ENCODE data around the gene CACNA2D2. TPM values are rescaled to one million over a fixed set of nuclear protein-coding genes. Genes with fewer than 3 reads are reported as not detected.

Gene CACNA2D2
- total and polyA plus RNA-seq, 5 donors from 2014 or later: 0.24 to 1.2 (median 0.29) TPM

DNA sequence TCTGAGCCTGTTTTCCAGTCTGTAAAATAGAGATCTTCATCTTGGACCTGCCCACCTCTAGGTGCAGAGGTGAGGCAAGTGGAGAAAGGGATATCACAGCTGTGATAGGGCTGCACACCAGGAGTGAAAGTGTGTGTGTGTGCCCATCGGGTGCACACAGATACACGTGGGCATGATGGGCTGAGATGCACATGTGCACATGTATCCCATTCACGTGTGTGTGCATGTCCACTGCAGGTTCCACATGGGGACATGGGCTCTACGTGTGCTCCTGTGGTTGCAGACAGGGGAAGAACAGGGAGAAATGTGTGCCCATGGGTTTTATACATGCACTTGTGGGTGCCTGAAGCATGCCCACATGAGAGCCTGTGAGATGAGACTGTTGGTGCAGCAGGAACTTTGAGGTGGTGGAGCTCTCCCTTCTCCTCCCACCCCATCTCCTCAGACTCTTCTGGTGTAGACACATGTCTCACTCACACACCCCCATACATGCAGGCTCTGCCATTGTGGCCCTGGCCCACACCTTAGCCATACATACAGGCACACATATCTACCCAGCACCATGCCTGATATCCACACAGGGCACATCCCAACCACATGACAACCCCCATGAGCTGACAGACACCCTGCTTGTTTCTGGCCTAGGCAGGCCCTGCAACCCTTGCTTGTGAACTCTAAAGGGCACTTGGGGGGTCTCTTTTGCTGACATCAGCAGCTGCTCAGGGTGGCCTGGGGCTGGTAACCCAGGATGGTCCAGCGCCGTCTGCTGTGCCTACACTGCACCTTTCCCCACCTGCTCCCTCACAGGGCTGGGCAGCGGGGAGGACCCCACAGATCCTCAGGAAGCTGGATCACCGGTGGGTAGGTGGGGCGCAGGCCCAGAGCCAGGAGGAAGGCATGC, 86.4 kb downstream of the CACNA2D2 start:
- no peak overlapping the region for H3K27ac ChIP-seq (ENCODE audit: insufficient read depth, low read length, poor library complexity, severe bottlenecking)
- H3K27me3 ChIP-seq (ENCODE audit: control insufficient read depth, insufficient read depth, low read length): no peaks in the 10 kb centered on the region
- H3K36me3 ChIP-seq (ENCODE audit: control insufficient read depth, insufficient read depth, low read length): no peaks in the 10 kb centered on the region
- ATAC-seq (ENCODE audit: low read depth in 2 of 2): no peak
- H3K9me3 Mint-ChIP-seq: no peaks in the 10 kb centered on the region
- H3K36me3 Mint-ChIP-seq: no peaks in the 10 kb centered on the region
- no peak for DNase-seq
- peaks cover 0 to 2% (median 0%) of the 10 kb centered on the region in 4 donors for H3K4me1 Mint-ChIP-seq
- H3K27ac Mint-ChIP-seq: no peak overlapping the region
- no peaks in the 10 kb centered on the region for H3K4me1 ChIP-seq (ENCODE audit: control insufficient read depth, insufficient read depth, low read length, poor library complexity, severe bottlenecking)
- H3K4me3 ChIP-seq (ENCODE audit: low read depth, low read length): no peak overlapping the region
- H3K27me3 Mint-ChIP-seq: no peaks in the 10 kb centered on the region
- H3K9me3 ChIP-seq (ENCODE audit: control insufficient read depth in 2 of 2, low read length in 2 of 2): no peaks in the 10 kb centered on the region
- no peak overlapping the region for H3K4me3 Mint-ChIP-seq

DNA sequence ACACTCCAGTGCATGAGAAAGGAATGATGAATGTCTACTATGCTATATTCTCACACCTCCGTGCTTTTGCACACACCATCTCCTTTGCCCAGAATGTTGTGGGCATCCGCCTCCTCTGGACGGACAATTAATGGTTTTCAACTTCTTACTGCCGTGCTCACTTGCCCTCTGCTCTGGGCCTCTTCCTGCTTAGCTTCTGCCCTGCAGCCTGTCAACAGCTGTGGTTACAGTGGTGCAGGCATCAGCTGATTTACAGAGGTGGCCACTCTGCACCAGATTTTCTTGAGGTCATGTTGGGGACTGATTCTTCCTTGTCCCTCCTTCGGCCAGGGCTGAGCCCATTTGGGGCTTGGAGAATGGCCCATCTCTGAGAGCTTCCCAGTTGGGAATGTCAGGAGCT, 87.6 kb downstream of the CACNA2D2 start:
- Histone ChIP-seq H3K4me1 (ENCODE audit: control insufficient read depth, insufficient read depth, low read length, poor library complexity, severe bottlenecking) (no peaks in the 10 kb centered on the region), H3K27ac (ENCODE audit: insufficient read depth, low read length, poor library complexity, severe bottlenecking) (no peak overlapping the region), H3K27me3 (ENCODE audit: control insufficient read depth, insufficient read depth, low read length) (no peaks in the 10 kb centered on the region), H3K36me3 (ENCODE audit: control insufficient read depth, insufficient read depth, low read length) (no peaks in the 10 kb centered on the region), H3K9me3 (ENCODE audit: control insufficient read depth in 2 of 2, low read length in 2 of 2) (no peaks in the 10 kb centered on the region), H3K4me3 (ENCODE audit: low read depth, low read length) (no peak overlapping the region)
- Mint-ChIP-seq H3K27me3 (no peaks in the 10 kb centered on the region), H3K9me3 (no peaks in the 10 kb centered on the region), H3K4me1 (peaks cover 0 to 2% (median 0%) of the 10 kb centered on the region in 4 donors), H3K36me3 (no peaks in the 10 kb centered on the region), H3K27ac (no peak overlapping the region), H3K4me3 (no peak overlapping the region)
- no peak for ATAC-seq (ENCODE audit: low read depth in 2 of 2)
- no peak for DNase-seq

DNA sequence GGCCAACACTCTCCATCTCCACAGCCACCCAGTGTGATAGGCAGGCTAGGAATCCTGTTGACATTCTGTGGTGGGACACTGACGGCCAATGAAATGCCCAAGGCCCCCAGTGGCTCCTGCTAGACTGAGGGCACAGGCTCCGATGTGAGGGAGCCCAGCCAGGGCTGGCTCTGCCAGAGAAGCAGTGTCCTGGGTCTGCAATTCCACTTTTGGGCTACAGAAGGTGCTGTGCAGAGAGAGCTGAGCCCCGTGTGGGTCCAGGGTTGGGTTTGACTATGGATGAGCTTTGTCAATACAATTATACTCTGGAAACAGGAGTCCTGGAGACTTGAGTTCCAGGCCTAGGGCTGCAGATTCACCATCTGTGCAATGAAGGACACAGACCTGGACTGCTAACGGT, 88.4 kb downstream of the CACNA2D2 start:
- peaks cover 0 to 2% (median 0%) of the 10 kb centered on the region in 4 donors for H3K4me1 Mint-ChIP-seq
- no peaks in the 10 kb centered on the region for H3K27me3 Mint-ChIP-seq
- no peaks in the 10 kb centered on the region for H3K36me3 Mint-ChIP-seq
- no peak for DNase-seq
- no peak for ATAC-seq (ENCODE audit: low read depth in 2 of 2)
- no peaks in the 10 kb centered on the region for H3K9me3 ChIP-seq (ENCODE audit: control insufficient read depth in 2 of 2, low read length in 2 of 2)
- H3K27me3 ChIP-seq (ENCODE audit: control insufficient read depth, insufficient read depth, low read length): no peaks in the 10 kb centered on the region
- H3K27ac Mint-ChIP-seq: no peak overlapping the region
- no peaks in the 10 kb centered on the region for H3K36me3 ChIP-seq (ENCODE audit: control insufficient read depth, insufficient read depth, low read length)
- H3K4me3 ChIP-seq (ENCODE audit: low read depth, low read length): no peak overlapping the region
- no peak overlapping the region for H3K27ac ChIP-seq (ENCODE audit: insufficient read depth, low read length, poor library complexity, severe bottlenecking)
- no peaks in the 10 kb centered on the region for H3K9me3 Mint-ChIP-seq
- H3K4me1 ChIP-seq (ENCODE audit: control insufficient read depth, insufficient read depth, low read length, poor library complexity, severe bottlenecking): no peaks in the 10 kb centered on the region
- H3K4me3 Mint-ChIP-seq: no peak overlapping the region

DNA sequence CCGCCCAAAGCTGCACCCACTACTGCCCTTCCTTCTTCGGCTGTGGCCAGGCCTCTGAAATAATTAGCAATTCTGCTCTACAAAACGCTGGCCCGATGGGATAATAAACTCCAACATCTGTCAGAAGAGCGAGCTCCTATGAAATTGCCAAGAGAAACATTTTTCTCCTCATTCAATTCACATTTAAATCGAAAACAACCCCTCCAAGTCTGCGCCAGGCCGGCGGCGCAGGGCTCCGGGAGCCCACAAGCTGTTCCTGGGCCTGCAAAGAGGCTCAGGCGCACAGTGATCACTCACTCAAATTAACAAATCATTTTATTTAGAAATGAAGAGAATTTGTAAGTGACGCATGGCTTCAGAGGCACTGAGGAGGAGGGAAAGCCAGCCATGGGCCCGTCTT, 88.8 kb downstream of the CACNA2D2 start:
- DNase-seq (no peak), ATAC-seq (ENCODE audit: low read depth in 2 of 2) (no peak)
- no peaks in the 10 kb centered on the region for H3K9me3 Mint-ChIP-seq
- H3K27ac ChIP-seq (ENCODE audit: insufficient read depth, low read length, poor library complexity, severe bottlenecking): no peak overlapping the region
- no peak overlapping the region for H3K27ac Mint-ChIP-seq
- H3K4me3 ChIP-seq (ENCODE audit: low read depth, low read length): no peak overlapping the region
- no peaks in the 10 kb centered on the region for H3K27me3 Mint-ChIP-seq
- no peak overlapping the region for H3K4me3 Mint-ChIP-seq
- H3K4me1 ChIP-seq (ENCODE audit: control insufficient read depth, insufficient read depth, low read length, poor library complexity, severe bottlenecking): no peaks in the 10 kb centered on the region
- no peaks in the 10 kb centered on the region for H3K9me3 ChIP-seq (ENCODE audit: control insufficient read depth in 2 of 2, low read length in 2 of 2)
- no peaks in the 10 kb centered on the region for H3K27me3 ChIP-seq (ENCODE audit: control insufficient read depth, insufficient read depth, low read length)
- H3K36me3 Mint-ChIP-seq: no peaks in the 10 kb centered on the region
- no peaks in the 10 kb centered on the region for H3K36me3 ChIP-seq (ENCODE audit: control insufficient read depth, insufficient read depth, low read length)
- H3K4me1 Mint-ChIP-seq: peaks cover 0 to 2% (median 0%) of the 10 kb centered on the region in 4 donors

DNA sequence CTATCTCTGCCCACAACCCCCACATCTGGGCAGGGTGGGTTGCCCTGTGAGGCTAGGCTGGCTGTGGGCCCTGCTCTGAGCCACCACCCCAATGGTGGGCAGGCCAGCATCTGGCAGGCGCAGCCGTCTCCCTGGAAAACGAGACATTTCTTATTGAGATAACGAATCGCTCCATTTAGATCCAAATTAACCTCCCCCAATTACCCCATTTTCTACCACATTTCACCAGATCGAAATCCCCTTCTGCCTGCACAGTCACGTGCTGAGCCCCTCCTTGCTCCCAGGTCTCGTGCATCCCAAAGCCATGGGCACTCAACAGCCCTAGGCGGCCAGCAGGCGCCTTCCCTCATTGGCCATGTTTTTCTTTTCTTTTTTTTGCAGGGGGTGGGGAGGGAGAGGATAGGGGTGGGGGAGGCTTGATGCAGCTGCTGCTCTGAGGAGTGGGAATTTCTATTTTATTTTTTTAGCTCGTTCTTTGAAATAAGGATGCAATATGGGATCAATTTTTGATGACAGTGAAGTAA, 91.1 kb downstream of the CACNA2D2 start:
- H3K36me3 Mint-ChIP-seq: no peaks in the 10 kb centered on the region
- H3K9me3 ChIP-seq (ENCODE audit: control insufficient read depth in 2 of 2, low read length in 2 of 2): no peaks in the 10 kb centered on the region
- ATAC-seq (ENCODE audit: low read depth in 2 of 2) (no peak), DNase-seq (no peak)
- no peak overlapping the region for H3K27ac ChIP-seq (ENCODE audit: insufficient read depth, low read length, poor library complexity, severe bottlenecking)
- no peaks in the 10 kb centered on the region for H3K36me3 ChIP-seq (ENCODE audit: control insufficient read depth, insufficient read depth, low read length)
- no peaks in the 10 kb centered on the region for H3K27me3 ChIP-seq (ENCODE audit: control insufficient read depth, insufficient read depth, low read length)
- no peak overlapping the region for H3K4me3 Mint-ChIP-seq
- no peaks in the 10 kb centered on the region for H3K4me1 ChIP-seq (ENCODE audit: control insufficient read depth, insufficient read depth, low read length, poor library complexity, severe bottlenecking)
- no peak overlapping the region for H3K4me3 ChIP-seq (ENCODE audit: low read depth, low read length)
- H3K27ac Mint-ChIP-seq: no peak overlapping the region
- H3K9me3 Mint-ChIP-seq: no peaks in the 10 kb centered on the region
- no peaks in the 10 kb centered on the region for H3K27me3 Mint-ChIP-seq
- H3K4me1 Mint-ChIP-seq: peaks cover 0 to 2% (median 0%) of the 10 kb centered on the region in 4 donors

DNA sequence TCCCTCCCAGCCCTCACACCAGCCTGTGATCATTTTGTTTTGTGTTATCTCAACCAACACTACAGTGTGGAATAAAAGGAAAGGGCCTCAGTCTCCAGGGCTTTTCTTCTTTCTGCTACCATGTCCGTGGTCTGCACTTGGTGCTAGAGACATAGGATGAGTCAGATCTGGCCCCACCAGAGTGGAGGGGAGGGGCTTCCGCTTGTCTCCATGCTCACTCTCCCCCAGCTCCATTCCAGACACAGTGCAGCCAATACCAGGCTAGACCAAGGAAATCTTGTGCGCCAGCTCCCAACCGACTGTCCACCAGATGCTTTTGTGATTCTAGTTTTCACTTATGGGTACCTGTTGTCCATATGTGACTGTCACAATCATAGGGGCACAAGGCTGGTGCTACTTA, 92.2 kb downstream of the CACNA2D2 start:
- H3K4me3 ChIP-seq (ENCODE audit: low read depth, low read length): no peak overlapping the region
- Mint-ChIP-seq H3K9me3 (no peaks in the 10 kb centered on the region), H3K27ac (no peak overlapping the region), H3K27me3 (no peaks in the 10 kb centered on the region), H3K36me3 (no peaks in the 10 kb centered on the region), H3K4me3 (no peak overlapping the region), H3K4me1 (peaks cover 0 to 2% (median 0%) of the 10 kb centered on the region in 4 donors)
- H3K36me3 ChIP-seq (ENCODE audit: control insufficient read depth, insufficient read depth, low read length): no peaks in the 10 kb centered on the region
- H3K27ac ChIP-seq (ENCODE audit: insufficient read depth, low read length, poor library complexity, severe bottlenecking): no peak overlapping the region
- no peaks in the 10 kb centered on the region for H3K9me3 ChIP-seq (ENCODE audit: control insufficient read depth in 2 of 2, low read length in 2 of 2)
- ATAC-seq (ENCODE audit: low read depth in 2 of 2) (no peak), DNase-seq (no peak)
- no peaks in the 10 kb centered on the region for H3K4me1 ChIP-seq (ENCODE audit: control insufficient read depth, insufficient read depth, low read length, poor library complexity, severe bottlenecking)
- no peaks in the 10 kb centered on the region for H3K27me3 ChIP-seq (ENCODE audit: control insufficient read depth, insufficient read depth, low read length)

DNA sequence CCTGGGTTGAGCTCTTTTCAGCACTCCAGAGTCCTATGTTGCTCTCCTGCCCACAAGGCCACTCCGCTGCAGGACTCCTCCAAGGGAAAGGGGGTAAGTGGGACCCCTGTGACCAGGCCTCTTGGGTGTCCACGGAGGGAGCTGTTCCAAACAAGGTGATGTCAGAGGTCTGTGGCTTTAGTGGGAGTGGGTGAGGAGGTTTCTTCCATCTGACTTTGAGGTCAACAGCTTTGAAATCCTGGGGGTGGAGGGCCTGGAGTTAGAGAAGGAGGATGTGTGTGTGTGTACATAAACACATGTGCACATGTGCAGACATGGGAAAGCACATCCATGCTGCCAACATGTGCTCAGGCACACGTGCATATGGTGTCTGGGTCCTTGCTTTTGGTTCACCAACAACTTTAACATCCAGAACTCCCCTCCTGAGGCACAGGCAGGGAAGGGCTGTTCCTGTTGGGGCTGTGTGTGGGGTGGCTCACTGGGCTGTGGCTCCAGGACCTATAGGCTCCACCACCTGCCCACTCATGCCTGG, 92.8 kb downstream of the CACNA2D2 start:
- Histone ChIP-seq H3K4me1 (ENCODE audit: control insufficient read depth, insufficient read depth, low read length, poor library complexity, severe bottlenecking) (no peaks in the 10 kb centered on the region), H3K36me3 (ENCODE audit: control insufficient read depth, insufficient read depth, low read length) (no peaks in the 10 kb centered on the region), H3K9me3 (ENCODE audit: control insufficient read depth in 2 of 2, low read length in 2 of 2) (no peaks in the 10 kb centered on the region), H3K27ac (ENCODE audit: insufficient read depth, low read length, poor library complexity, severe bottlenecking) (no peak overlapping the region), H3K27me3 (ENCODE audit: control insufficient read depth, insufficient read depth, low read length) (no peaks in the 10 kb centered on the region), H3K4me3 (ENCODE audit: low read depth, low read length) (no peak overlapping the region)
- DNase-seq (no peak), ATAC-seq (ENCODE audit: low read depth in 2 of 2) (no peak)
- H3K27me3 Mint-ChIP-seq: no peaks in the 10 kb centered on the region
- no peaks in the 10 kb centered on the region for H3K36me3 Mint-ChIP-seq
- H3K27ac Mint-ChIP-seq: no peak overlapping the region
- H3K9me3 Mint-ChIP-seq: no peaks in the 10 kb centered on the region
- peaks cover 0 to 2% (median 0%) of the 10 kb centered on the region in 4 donors for H3K4me1 Mint-ChIP-seq
- no peak overlapping the region for H3K4me3 Mint-ChIP-seq
